B cell (primary cell): ENCODE measurements around the gene STK38L. TPM values are rescaled to one million over a fixed set of nuclear protein-coding genes. Genes with fewer than 3 reads are reported as not detected.

ENCODE experiments used
- ATAC-seq: fragments of 200-7000 bp; cut with Tn5 transposase; one replicate; pipeline ENCODE4 v1.10.0; 2021; ENCODE audit warnings: low read depth, mild to moderate bottlenecking, moderate number of reproducible peaks, moderate library complexity
- CTCF ChIA-PET: fragments of 350-600 bp; sonication (Branson Sonifier 250); formaldehyde crosslinking; loops from one replicate; lab custom pipeline; 2021; ENCODE audit warnings: antibody characterized with exemption, inconsistent platforms; lab: Charles Lee
- POLR2A ChIA-PET: fragments of 350-600 bp; sonication (Branson Sonifier 250); formaldehyde crosslinking; loops from one replicate; lab custom pipeline; 2021; ENCODE audit warnings: antibody characterized with exemption; lab: Charles Lee
- DNase-seq: peaks from one replicate; pipeline ENCODE4 v3.0.0; 2013
- H2AFZ ChIP-seq: 2 replicates; pipeline ENCODE4 v1.6.1; 2012; ENCODE audit warnings: mild to moderate bottlenecking, low read depth, low read length; ENCODE audit not compliant: insufficient read depth, poor library complexity, severe bottlenecking
- H3K27ac ChIP-seq, 2 donors: 1 replicate in 1 of 2; 2 replicates in 1 of 2; pipeline ENCODE4 v1.5.1; 2012 to 2013; ENCODE audit warnings: low read length in 2 of 2, mild to moderate bottlenecking in 2 of 2, moderate library complexity in 1 of 2
- H3K27me3 ChIP-seq, 4 experiments: fragments of 200-600 bp in 1 of 4; sonication (generic) in 1 of 4; replicated peaks in 1 of 4; 1 replicate in 2 of 4; 2 replicates in 2 of 4; pipeline versions ENCODE4 v1.6.1 to v1.7.0; 2013 to 2016; ENCODE audit warnings: low read length in 3 of 4, mild to moderate bottlenecking in 2 of 4, mixed read lengths in 1 of 4, moderate library complexity in 1 of 4; ENCODE audit not compliant: insufficient read depth in 4 of 4, control insufficient read depth in 3 of 4; ENCODE audit errors: control extremely low read depth in 1 of 4
- H3K36me3 ChIP-seq, 2 experiments: replicated peaks in 1 of 2; 1 replicate in 1 of 2; 2 replicates in 1 of 2; pipeline versions ENCODE4 v1.6.1 to v1.7.1; 2013; ENCODE audit warnings: low read length in 1 of 2; ENCODE audit not compliant: insufficient read depth in 2 of 2, control insufficient read depth in 1 of 2; ENCODE audit errors: control extremely low read depth in 1 of 2, extremely low read depth in 1 of 2
- H3K4me1 ChIP-seq, 2 donors: fragments of 200-600 bp in 1 of 2; sonication (generic) in 1 of 2; 1 replicate in 1 of 2; 2 replicates in 1 of 2; pipeline versions ENCODE4 v1.5.1 to v1.6.1; 2013 to 2017; ENCODE audit warnings: low read length in 2 of 2; ENCODE audit not compliant: control insufficient read depth in 2 of 2, insufficient read depth in 2 of 2
- H3K4me2 ChIP-seq: replicated peaks from 2 replicates; pipeline ENCODE3; 2012; ENCODE audit warnings: mild to moderate bottlenecking, low read depth, low read length; ENCODE audit not compliant: poor library complexity, severe bottlenecking
- H3K4me3 ChIP-seq, 5 experiments: fragments of 200-600 bp in 1 of 5; sonication (generic) in 1 of 5; 1 replicate in 3 of 5; 2 replicates in 2 of 5; pipeline versions ENCODE4 v1.5.1 to v1.7.0; 2011 to 2016; ENCODE audit warnings: low read length in 4 of 5, mild to moderate bottlenecking in 4 of 5, low read depth in 2 of 5, control low read depth in 1 of 5, moderate library complexity in 1 of 5; ENCODE audit not compliant: insufficient read depth in 1 of 5; ENCODE audit errors: control extremely low read depth in 1 of 5, extremely low read depth in 1 of 5
- H3K79me2 ChIP-seq: fragments of 200-600 bp; sonication (generic); one replicate; pipeline ENCODE4 v1.6.0; 2016; ENCODE audit warnings: low read length; ENCODE audit not compliant: control insufficient read depth, insufficient read depth
- H3K9ac ChIP-seq: fragments of 200-600 bp; sonication (generic); 2 replicates; pipeline ENCODE4 v1.6.1; 2017; ENCODE audit warnings: mild to moderate bottlenecking, low read length, moderate library complexity
- H3K9me3 ChIP-seq, 3 donors: one replicate each; pipeline versions ENCODE4 v1.6.1 to v1.7.1; 2013; ENCODE audit warnings: low read length in 2 of 3; ENCODE audit not compliant: control insufficient read depth in 2 of 3, insufficient read depth in 1 of 3; ENCODE audit errors: control extremely low read depth in 1 of 3
- H4K20me1 ChIP-seq: 2 replicates; pipeline ENCODE4 v1.6.0; 2012; ENCODE audit warnings: mild to moderate bottlenecking, low read length; ENCODE audit not compliant: insufficient read depth, control insufficient read depth, poor library complexity, severe bottlenecking
- H3K27ac Mint-ChIP-seq: one replicate; pipeline ENCODE4 v1.8.0; 2021; ENCODE audit warnings: mixed read lengths
- H3K27me3 Mint-ChIP-seq: one replicate; pipeline ENCODE4 v1.8.0; 2021; ENCODE audit warnings: mixed read lengths
- H3K4me1 Mint-ChIP-seq: one replicate; pipeline ENCODE4 v1.8.0; 2021; ENCODE audit warnings: mixed read lengths
- H3K4me3 Mint-ChIP-seq: one replicate; pipeline ENCODE4 v1.8.0; 2021; ENCODE audit warnings: mixed read lengths
- H3K9me3 Mint-ChIP-seq: one replicate; pipeline ENCODE4 v1.8.0; 2022; ENCODE audit warnings: mixed read lengths; ENCODE audit not compliant: insufficient read depth
- CTCF ChIP-seq: fragments of 200-600 bp; IDR thresholded peaks from one replicate; pipeline ENCODE4 v1.8.0; 2022; ENCODE audit warnings: antibody characterized with exemption, mild to moderate bottlenecking
- EZH2 ChIP-seq: IDR thresholded peaks from 2 replicates; pipeline ENCODE4 v1.6.1; 2012; ENCODE audit warnings: borderline replicate concordance, low read depth, mild to moderate bottlenecking, moderate library complexity, low read length; ENCODE audit not compliant: insufficient read depth, poor library complexity, severe bottlenecking
- WGBS: methylation state at CpG from one replicate; pipeline ENCODE4 v1.1.5; 2013; ENCODE audit warnings: missing lambda C conversion rate; ENCODE audit not compliant: insufficient coverage; 5-methylcytosine and 5-hydroxymethylcytosine counted together
- intact Hi-C: fragments of 100-400 bp; cut with micrococcal nuclease; formaldehyde crosslinking; loops from one replicate; pipeline ENCODE4 v1.10.0; 2022
- polyA plus RNA-seq: library from polyadenylated mRNA; depleted of rRNA; stranded (reverse); fragments of >200 nt; gene quantifications from 2 replicates; pipeline ENCODE4 v1.2.3, GENCODE V29; 2012
- total RNA-seq, 2 donors: library from RNA; stranded (reverse); fragments of 120-200 nt in 1 of 2; gene quantifications; 1 replicate in 1 of 2; 2 replicates in 1 of 2; pipeline versions ENCODE4 v1.2.3 to v1.2.4, GENCODE V29; 2013 to 2022

STK38L gene
- total and polyA plus RNA-seq, 2 donors (not counting 1 experiment from before 2014, with no cell fraction given), result 5.5 to 21.2 TPM

- Histone ChIP-seq H3K36me3 (no peaks in the 10 kb centered on the region), H3K4me3 (no peak overlapping the region), H3K27ac (no peak overlapping the region), H3K79me2 (no peaks in the 10 kb centered on the region), H3K9me3 (no peaks in the 10 kb centered on the region), H4K20me1 (no peaks in the 10 kb centered on the region), H2AFZ (no peak overlapping the region), H3K4me2 (no peak overlapping the region), H3K27me3 (peaks cover 0 to 17% (median 6%) of the 10 kb centered on the region in 4 experiments), H3K9ac (no peak overlapping the region), H3K4me1 (peaks cover 9 to 10% of the 10 kb centered on the region in 2 donors)
- H3K27ac Mint-ChIP-seq, result no peak overlapping the region
- peaks cover 13% of the 10 kb centered on the region for H3K4me1 Mint-ChIP-seq
- ATAC-seq (no peak), DNase-seq (no peak)
- TF ChIP-seq EZH2 (no peak), CTCF (no peak)
- ChIA-PET CTCF (interaction anchor here (1.2 kb wide), 1 partner anchor 31 kb away, joined by 4 read pairs; no protein-coding TSS in a partner anchor), POLR2A (no interaction called here)
- H3K4me3 Mint-ChIP-seq, result no peak overlapping the region
- intact Hi-C loops, result no loop called here
- WGBS, result no CpG with 5 or more reads among the region's 1 CpG
- peaks cover 13% of the 10 kb centered on the region for H3K27me3 Mint-ChIP-seq
- H3K9me3 Mint-ChIP-seq, result no peaks in the 10 kb centered on the region
Measured at GRCh38 chr12:27337376-27337775, 93.3 kb downstream of the STK38L start.

- no peak for TF ChIP-seq CTCF
- no peak for TF ChIP-seq EZH2
- ChIA-PET CTCF (no interaction called here), POLR2A (no interaction called here)
- H4K20me1 ChIP-seq, result no peaks in the 10 kb centered on the region
- H3K9me3 ChIP-seq, result no peaks in the 10 kb centered on the region
- no peak for ATAC-seq
- DNase-seq, result no peak
- H3K27ac ChIP-seq, result no peak overlapping the region
- WGBS, result 100% methylated on average over 1 of the region's 1 CpG
- no peak overlapping the region for H3K4me3 ChIP-seq
- no peak overlapping the region for H3K27ac Mint-ChIP-seq
- H3K27me3 Mint-ChIP-seq, result peaks cover 9% of the 10 kb centered on the region
- H3K4me1 Mint-ChIP-seq, result peaks cover 10% of the 10 kb centered on the region
- H3K9me3 Mint-ChIP-seq, result no peaks in the 10 kb centered on the region
- H2AFZ ChIP-seq, result no peak overlapping the region
- peaks cover 0 to 13% (median 5%) of the 10 kb centered on the region in 4 experiments for H3K27me3 ChIP-seq
- no peak overlapping the region for H3K4me3 Mint-ChIP-seq
- H3K4me2 ChIP-seq, result no peak overlapping the region
- H3K4me1 ChIP-seq, result peaks cover 6 to 7% of the 10 kb centered on the region in 2 donors
- H3K79me2 ChIP-seq, result no peaks in the 10 kb centered on the region
- no peak overlapping the region for H3K9ac ChIP-seq
- no peaks in the 10 kb centered on the region for H3K36me3 ChIP-seq
- intact Hi-C loops, result no loop called here
Measured at GRCh38 chr12:27338473-27338872, 94.4 kb downstream of the STK38L start.
